Astrocyte (in vitro differentiated cells and primary cell): ENCODE measurements around the gene SPART. TPM values are rescaled to one million over a fixed set of nuclear protein-coding genes. Genes with fewer than 3 reads are reported as not detected.
A peak's percentile ranks its signal among the peaks of the same experiment; 100 is the strongest.

Experiments used
- DNase-seq: peaks from one replicate; pipeline ENCODE4 v3.0.0-alpha.2; 2010; ENCODE audit warnings: low read depth
- FAIRE-seq: peaks from 2 replicates; lab custom pipeline; 2011; peaks lifted over from hg19 to GRCh38; lab: Jason Lieb, UNC
- H2AFZ ChIP-seq: 2 replicates; pipeline ENCODE4 v1.6.0; 2012; ENCODE audit warnings: low read depth, low read length, inconsistent platforms
- H3K27ac ChIP-seq: 2 replicates; pipeline ENCODE4 v1.5.1; 2011; ENCODE audit warnings: low read depth, low read length, inconsistent platforms
- H3K27me3 ChIP-seq: 2 replicates; pipeline ENCODE4 v1.6.0; 2011; ENCODE audit warnings: low read length, inconsistent platforms; ENCODE audit not compliant: insufficient read depth
- H3K36me3 ChIP-seq: 2 replicates; pipeline ENCODE4 v1.5.1; 2011; ENCODE audit warnings: low read length, inconsistent platforms; ENCODE audit not compliant: insufficient read depth
- H3K4me1 ChIP-seq: 2 replicates; pipeline ENCODE4 v1.5.1; 2011; ENCODE audit warnings: low read length, inconsistent platforms; ENCODE audit not compliant: insufficient read depth
- H3K4me2 ChIP-seq: 2 replicates; pipeline ENCODE4 v1.6.0; 2012; ENCODE audit warnings: low read length, inconsistent platforms
- H3K4me3 ChIP-seq: 2 replicates; pipeline ENCODE4 v1.5.1; 2011; ENCODE audit warnings: low read depth, mild to moderate bottlenecking, low read length, inconsistent platforms; ENCODE audit not compliant: insufficient read depth
- H3K79me2 ChIP-seq: 2 replicates; pipeline ENCODE4 v1.6.0; 2012; ENCODE audit warnings: mild to moderate bottlenecking, low read length, inconsistent platforms; ENCODE audit not compliant: insufficient read depth
- H3K9ac ChIP-seq: 2 replicates; pipeline ENCODE4 v1.6.0; 2012; ENCODE audit warnings: mild to moderate bottlenecking, low read length, inconsistent platforms
- H3K9me3 ChIP-seq: 2 replicates; pipeline ENCODE4 v1.5.1; 2012; ENCODE audit warnings: low read depth, mild to moderate bottlenecking, low read length, inconsistent platforms; ENCODE audit not compliant: insufficient read depth
- H4K20me1 ChIP-seq: 2 replicates; pipeline ENCODE4 v1.6.0; 2012; ENCODE audit warnings: low read length, inconsistent platforms; ENCODE audit not compliant: insufficient read depth
- H3K27ac Mint-ChIP-seq: one replicate; pipeline ENCODE4 v1.8.0; 2021; ENCODE audit warnings: mild to moderate bottlenecking, mixed read lengths; ENCODE audit not compliant: unreplicated experiment
- H3K27me3 Mint-ChIP-seq: one replicate; pipeline ENCODE4 v1.8.0; 2021; ENCODE audit warnings: low read depth, mixed read lengths; ENCODE audit not compliant: unreplicated experiment
- H3K36me3 Mint-ChIP-seq: one replicate; pipeline ENCODE4 v1.8.0; 2021; ENCODE audit warnings: low read depth, mixed read lengths; ENCODE audit not compliant: unreplicated experiment
- H3K4me1 Mint-ChIP-seq: one replicate; pipeline ENCODE4 v1.8.0; 2021; ENCODE audit warnings: low read depth, mixed read lengths; ENCODE audit not compliant: unreplicated experiment
- H3K4me3 Mint-ChIP-seq: one replicate; pipeline ENCODE4 v1.8.0; 2021; ENCODE audit warnings: mild to moderate bottlenecking, moderate library complexity, mixed read lengths; ENCODE audit not compliant: unreplicated experiment
- H3K9me3 Mint-ChIP-seq: one replicate; pipeline ENCODE4 v1.8.0; 2021; ENCODE audit warnings: mild to moderate bottlenecking, mixed read lengths; ENCODE audit not compliant: unreplicated experiment
- EZH2 ChIP-seq: IDR thresholded peaks from 2 replicates; pipeline ENCODE4 v1.6.1; 2012; ENCODE audit warnings: mild to moderate bottlenecking, low read length, inconsistent platforms; ENCODE audit not compliant: insufficient read depth
- total RNA-seq: library from RNA; stranded (reverse); gene quantifications from 2 replicates; pipeline ENCODE4 v1.2.1, GENCODE V29; 2021
- TF ChIP-seq, protein P1 (sequence below): IDR thresholded peaks from 2 replicates; pipeline ENCODE4 v1.5.1; 2011; ENCODE audit warnings: low read depth, mild to moderate bottlenecking, inconsistent platforms, low read length, moderate library complexity; ENCODE audit not compliant: insufficient read depth

SPART gene
- total RNA-seq, 1 donor from 2014 or later: 50.6 TPM

DNA sequence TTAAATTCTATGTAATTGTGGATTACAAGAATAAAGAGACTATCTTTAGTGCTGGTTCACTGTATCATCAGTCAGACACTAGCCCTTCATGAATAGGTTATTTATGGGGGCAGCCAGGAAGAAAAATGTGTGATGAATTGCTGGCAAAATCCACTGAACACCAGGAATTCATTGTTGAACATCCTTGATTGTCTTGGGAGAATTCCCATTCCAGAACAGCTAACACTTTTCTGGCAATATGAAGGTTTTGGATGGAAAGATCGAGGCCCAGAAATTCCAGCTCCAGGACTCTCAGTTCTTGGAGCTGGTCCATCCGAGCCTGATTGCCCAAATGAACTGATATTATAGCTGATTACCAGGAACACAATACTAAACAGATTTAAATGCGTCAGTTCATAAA, 11.5 kb upstream of the SPART start:
- Histone ChIP-seq H3K4me2 (no peak overlapping the region), H3K4me3 (no peak overlapping the region), H3K4me1 (peaks cover 6% of the 10 kb centered on the region), H3K79me2 (no peaks in the 10 kb centered on the region), H3K9me3 (no peaks in the 10 kb centered on the region), H3K36me3 (no peaks in the 10 kb centered on the region), H3K9ac (no peak overlapping the region), H3K27me3 (no peaks in the 10 kb centered on the region), H4K20me1 (no peaks in the 10 kb centered on the region), H2AFZ (no peak overlapping the region), H3K27ac (no peak overlapping the region)
- TF ChIP-seq, protein P1, sequence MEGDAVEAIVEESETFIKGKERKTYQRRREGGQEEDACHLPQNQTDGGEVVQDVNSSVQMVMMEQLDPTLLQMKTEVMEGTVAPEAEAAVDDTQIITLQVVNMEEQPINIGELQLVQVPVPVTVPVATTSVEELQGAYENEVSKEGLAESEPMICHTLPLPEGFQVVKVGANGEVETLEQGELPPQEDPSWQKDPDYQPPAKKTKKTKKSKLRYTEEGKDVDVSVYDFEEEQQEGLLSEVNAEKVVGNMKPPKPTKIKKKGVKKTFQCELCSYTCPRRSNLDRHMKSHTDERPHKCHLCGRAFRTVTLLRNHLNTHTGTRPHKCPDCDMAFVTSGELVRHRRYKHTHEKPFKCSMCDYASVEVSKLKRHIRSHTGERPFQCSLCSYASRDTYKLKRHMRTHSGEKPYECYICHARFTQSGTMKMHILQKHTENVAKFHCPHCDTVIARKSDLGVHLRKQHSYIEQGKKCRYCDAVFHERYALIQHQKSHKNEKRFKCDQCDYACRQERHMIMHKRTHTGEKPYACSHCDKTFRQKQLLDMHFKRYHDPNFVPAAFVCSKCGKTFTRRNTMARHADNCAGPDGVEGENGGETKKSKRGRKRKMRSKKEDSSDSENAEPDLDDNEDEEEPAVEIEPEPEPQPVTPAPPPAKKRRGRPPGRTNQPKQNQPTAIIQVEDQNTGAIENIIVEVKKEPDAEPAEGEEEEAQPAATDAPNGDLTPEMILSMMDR: no peak
- no peak for TF ChIP-seq EZH2
- Mint-ChIP-seq H3K27me3 (no peaks in the 10 kb centered on the region), H3K4me1 (peaks cover 28% of the 10 kb centered on the region), H3K27ac (no peak overlapping the region), H3K36me3 (no peaks in the 10 kb centered on the region), H3K9me3 (peaks cover 2% of the 10 kb centered on the region), H3K4me3 (no peak overlapping the region)
- DNase-seq: peak; percentile 80
- peak; percentile 52 for FAIRE-seq

DNA sequence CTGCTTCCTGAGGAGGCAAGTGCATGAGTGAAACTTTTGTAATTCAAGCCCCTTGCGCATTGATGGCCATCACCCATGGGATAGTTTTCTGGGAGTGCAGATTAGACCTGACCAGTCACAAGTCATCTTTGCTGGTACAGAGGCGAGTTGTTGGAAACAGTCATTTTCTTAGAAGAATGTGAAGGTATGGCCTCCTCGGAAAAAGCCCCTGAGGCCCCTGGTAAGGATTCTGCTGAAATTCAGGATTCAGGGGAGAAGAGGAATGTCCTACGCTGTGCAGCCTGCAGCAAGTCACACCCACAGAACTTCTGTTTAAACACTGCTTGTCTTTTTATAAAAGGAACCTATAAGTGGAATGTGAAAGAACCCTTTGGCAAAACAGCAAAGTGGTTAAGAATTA, 11.0 kb upstream of the SPART start:
- Histone ChIP-seq H3K79me2 (no peaks in the 10 kb centered on the region), H3K4me3 (no peak overlapping the region), H3K27me3 (no peaks in the 10 kb centered on the region), H3K4me1 (peaks cover 7% of the 10 kb centered on the region), H3K9ac (no peak overlapping the region), H4K20me1 (no peaks in the 10 kb centered on the region), H3K9me3 (no peaks in the 10 kb centered on the region), H3K36me3 (no peaks in the 10 kb centered on the region), H3K27ac (no peak overlapping the region), H2AFZ (no peak overlapping the region), H3K4me2 (no peak overlapping the region)
- TF ChIP-seq EZH2: no peak
- TF ChIP-seq, protein P1: no peak
- no peak overlapping the region for H3K27ac Mint-ChIP-seq
- DNase-seq: peak; percentile 39
- H3K27me3 Mint-ChIP-seq: no peaks in the 10 kb centered on the region
- FAIRE-seq: no peak
- peaks cover 2% of the 10 kb centered on the region for H3K9me3 Mint-ChIP-seq
- no peaks in the 10 kb centered on the region for H3K36me3 Mint-ChIP-seq
- H3K4me1 Mint-ChIP-seq: peaks cover 28% of the 10 kb centered on the region
- H3K4me3 Mint-ChIP-seq: no peak overlapping the region

- no peaks in the 10 kb centered on the region for H3K36me3 ChIP-seq
- Mint-ChIP-seq H3K4me3 (no peak overlapping the region), H3K36me3 (no peaks in the 10 kb centered on the region), H3K4me1 (peaks cover 32% of the 10 kb centered on the region), H3K27me3 (no peaks in the 10 kb centered on the region), H3K9me3 (peaks cover 2% of the 10 kb centered on the region), H3K27ac (no peak overlapping the region)
- H3K27ac ChIP-seq: no peak overlapping the region
- DNase-seq (no peak), FAIRE-seq (no peak)
- peaks cover 6% of the 10 kb centered on the region for H3K4me1 ChIP-seq
- no peak overlapping the region for H2AFZ ChIP-seq
- no peaks in the 10 kb centered on the region for H3K9me3 ChIP-seq
- H3K9ac ChIP-seq: no peak overlapping the region
- H4K20me1 ChIP-seq: no peaks in the 10 kb centered on the region
- H3K79me2 ChIP-seq: no peaks in the 10 kb centered on the region
- no peak overlapping the region for H3K4me2 ChIP-seq
- H3K27me3 ChIP-seq: no peaks in the 10 kb centered on the region
- H3K4me3 ChIP-seq: no peak overlapping the region
- TF ChIP-seq, protein P1: no peak
- TF ChIP-seq EZH2: no peak
These were observed 9.9 kb upstream of the SPART start for GRCh38 chr13:36356058-36356457.
